ENCODE results near the gene ARHGAP1.

DNA sequence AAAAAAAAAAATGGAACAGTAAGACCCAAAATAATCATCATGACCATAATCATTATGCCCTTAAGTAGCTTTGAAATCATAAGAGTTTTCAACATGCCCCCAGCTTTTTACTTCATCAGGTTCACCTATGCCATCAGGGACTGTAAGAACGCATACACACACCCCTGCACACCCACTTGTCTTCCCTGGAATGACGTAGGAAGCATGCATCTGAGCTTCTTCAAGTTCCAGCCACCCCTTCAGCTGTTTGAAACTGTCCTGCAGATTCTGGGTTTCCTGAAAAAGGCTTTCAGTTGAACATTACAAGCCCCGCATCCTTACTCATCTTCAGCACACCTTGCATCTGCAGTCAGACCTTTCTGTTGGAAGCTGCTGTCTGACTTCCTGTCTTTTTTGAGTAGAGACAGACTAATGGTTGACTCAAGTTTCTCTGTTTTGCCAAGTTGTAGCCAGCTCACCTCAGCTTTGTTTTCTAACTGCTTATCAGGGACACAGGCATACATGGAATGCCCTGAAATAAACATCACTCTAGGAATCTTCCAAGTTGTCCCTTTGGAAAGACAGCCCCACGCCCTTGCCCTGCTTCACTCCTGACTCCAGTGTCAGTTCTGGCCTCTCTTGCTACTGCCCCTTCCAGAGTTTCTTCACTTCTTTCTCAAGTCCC, 37.0 kb downstream of the ARHGAP1 start:
- TF ChIP-seq CTCF (IDR thresholded peaks at IDR 0.05) (no peak), ZFX (IDR thresholded peaks at IDR 0.05; ENCODE audit: borderline replicate concordance) (no peak)
